HG02938 (cell line): ENCODE measurements around the gene CD93.

Experiments
- ATAC-seq: cut with Tn5 transposase; IDR thresholded peaks from one replicate; pipeline ENCODE4 v1.9.1; 2021; ENCODE audit warnings: mild to moderate bottlenecking, moderate library complexity; ENCODE audit not compliant: unreplicated experiment

CD93 gene

GRCh38 chr20:23084282-23084844 is 1.8 kb downstream of the CD93 start:
- no peak for ATAC-seq

DNA sequence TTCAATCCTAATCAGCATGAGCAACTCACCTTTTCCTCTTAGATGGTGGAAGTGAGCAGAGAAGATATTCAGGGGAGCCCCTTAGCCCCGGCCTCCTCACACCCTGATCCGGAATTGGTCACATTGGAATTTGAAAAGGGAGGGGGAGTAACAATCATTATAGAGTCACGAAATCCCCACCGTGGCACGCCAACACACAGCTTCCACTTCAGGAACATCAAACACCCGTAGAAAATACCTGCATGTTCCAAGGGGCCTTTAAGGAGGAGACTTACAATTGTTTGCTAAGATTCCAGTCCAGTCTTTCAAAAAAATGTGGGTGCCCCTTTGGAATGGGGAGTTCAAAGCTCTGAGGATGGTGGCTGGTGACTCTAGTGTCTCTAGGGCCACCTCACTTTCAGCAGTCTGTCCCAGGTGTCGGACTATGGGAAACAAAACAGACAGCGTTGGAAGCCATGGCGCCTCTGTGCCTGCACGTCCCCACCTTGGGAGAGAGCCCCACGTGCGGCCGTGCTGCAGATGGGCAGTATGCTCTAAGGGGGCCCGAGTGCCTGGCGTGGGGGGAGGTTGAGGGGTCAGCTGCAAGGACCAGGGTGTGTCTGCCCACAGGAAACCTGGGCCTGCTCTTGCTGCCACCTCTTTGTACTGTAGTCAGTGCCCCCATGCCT is 2.4 kb downstream of the CD93 start:
- ATAC-seq = no peak

DNA sequence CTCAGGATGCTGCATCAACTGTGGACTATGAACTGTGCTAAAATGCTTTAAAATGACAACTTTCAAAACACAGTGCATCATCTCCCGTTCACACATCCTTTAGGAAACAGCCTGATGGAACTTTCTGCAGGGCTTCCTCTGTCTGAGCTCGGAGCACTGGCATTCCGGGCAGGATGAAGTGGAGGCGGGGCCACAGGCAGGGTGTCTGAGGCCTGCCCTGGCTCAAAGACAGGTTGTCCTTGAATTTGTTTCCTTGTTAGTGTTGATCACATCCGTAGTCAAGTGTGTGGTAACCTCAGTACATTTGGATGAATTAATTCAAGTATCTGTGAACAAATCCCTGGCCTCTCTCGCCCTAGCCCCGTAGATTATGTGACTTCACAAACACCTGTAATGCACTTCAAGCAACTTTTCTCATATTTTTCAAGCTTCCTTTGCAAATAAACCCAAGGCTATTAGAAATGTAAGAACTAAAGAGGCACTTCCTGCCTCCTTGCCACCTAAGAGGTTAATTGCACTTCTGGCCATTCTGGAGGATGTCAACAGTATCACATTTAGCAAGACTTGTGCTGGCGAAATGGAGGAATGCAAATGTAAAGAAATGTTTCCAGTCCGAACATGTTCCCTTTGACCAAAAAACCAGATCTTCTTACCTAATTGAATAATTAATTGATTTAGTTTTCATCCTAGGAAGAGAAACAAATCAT is 3.1 kb downstream of the CD93 start:
- ATAC-seq = no peak

- no peak for ATAC-seq
Measured at GRCh38 chr20:23081263-23081819, 4.8 kb downstream of the CD93 start.

DNA sequence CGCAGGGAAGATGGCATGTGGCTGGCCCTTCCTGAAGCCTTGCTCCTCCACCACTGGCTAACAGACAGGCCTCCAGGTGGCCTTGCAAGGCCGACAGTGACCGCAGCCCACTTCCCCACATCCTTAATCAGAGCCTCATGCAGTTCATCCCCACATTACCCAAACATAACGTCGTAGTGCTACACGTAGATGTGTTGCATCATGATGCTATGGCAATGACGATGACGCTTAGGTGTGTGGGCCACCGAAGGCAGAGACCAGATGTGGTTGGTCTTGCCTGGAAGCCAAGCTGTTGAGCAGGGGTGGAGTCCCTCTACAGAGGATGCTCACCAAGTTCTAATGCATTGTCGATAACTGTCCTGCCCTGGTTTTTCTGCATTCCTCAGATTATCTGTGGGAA is 5.6 kb downstream of the CD93 start:
- no peak for ATAC-seq

- no peak for ATAC-seq
Measured at GRCh38 chr20:23079926-23080325, 6.2 kb downstream of the CD93 start.

DNA sequence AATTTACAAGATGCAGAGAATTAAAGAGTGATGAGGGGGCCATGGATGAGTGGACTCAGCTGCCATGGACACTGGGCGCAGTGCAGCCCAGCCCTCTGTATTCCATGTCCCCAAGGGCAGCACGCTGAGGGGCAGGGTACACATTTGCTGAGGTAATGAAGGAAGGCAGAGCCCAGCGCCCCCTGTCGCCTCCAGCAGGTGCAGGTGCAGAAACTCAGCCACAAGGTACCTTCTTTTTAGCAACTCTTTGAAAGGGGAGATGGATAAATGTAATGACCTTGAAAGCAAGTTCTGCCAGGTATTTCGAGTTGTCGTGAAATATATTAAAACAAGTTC is 7.1 kb downstream of the CD93 start:
- no peak for ATAC-seq

DNA sequence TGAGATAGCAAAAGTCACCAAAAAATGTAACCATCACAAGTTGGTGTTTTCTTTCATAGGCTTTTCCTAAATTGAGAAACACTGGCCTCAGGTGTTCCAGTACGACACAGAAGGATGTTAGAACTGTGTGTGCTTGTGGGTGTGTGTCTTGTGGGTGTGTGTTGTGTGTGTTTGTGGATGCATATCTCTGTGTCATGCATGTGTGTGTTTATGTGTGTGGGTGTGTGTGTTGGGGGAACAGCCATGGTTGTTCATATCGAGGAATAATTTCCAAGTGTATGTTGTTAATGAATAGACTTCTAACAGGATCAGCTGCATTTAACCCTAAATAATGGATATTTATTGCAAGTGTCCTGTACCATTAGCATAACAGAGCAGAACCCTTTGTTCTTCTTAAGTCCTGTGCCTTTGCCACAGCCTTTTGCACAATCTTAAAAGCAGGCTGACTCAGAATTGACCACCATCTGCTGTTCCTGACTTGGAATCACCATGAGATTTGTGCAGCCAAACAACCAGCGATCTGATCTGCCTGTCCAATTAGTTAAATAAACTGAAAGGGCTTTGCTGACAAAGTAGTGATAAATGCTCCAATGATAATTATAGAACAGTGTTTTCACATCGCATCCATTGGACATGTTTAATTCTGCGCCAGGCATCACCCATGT is 7.6 kb downstream of the CD93 start:
- no peak for ATAC-seq

- no peak for ATAC-seq
Measured at GRCh38 chr20:23077277-23077676, 8.8 kb downstream of the CD93 start.

- ATAC-seq = no peak
Measured at GRCh38 chr20:23074052-23074451, 12.1 kb downstream of the CD93 start.

DNA sequence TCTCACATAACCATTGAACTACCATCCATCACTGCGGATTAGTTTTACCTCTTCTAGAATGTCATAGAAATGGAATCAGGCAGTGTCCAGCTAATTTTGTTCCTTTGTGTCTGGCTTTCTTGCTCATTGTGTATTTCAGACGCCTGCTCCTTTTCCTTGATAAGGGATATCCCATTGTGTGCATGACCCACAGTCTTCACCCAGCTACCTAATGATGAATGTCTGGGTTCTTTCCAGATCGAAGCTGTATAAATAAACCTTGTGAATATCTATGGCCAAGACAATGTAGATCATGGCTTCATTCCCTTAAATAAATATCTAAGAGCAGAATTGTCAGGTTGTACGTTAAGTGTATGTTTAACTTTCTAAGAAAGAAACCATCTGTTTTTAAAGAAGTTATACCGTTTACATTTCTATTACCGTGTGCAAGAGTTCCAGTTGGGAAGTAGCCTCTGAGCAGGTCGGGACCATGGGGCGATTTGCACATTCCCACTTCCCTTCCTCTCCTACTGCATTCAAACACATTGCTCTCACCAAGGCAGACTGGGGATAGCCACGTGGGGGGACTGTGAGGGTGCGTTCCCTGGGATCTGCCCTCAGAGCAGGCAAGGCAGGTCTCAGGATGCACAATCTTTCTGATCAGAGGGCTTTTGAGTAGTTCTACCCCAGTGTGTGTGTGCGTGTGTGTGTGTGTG is 13.1 kb downstream of the CD93 start:
- no peak for ATAC-seq

- ATAC-seq = no peak
Measured at GRCh38 chr20:23071996-23072395, 14.1 kb downstream of the CD93 start.

GRCh38 chr20:23071398-23071797 is 14.7 kb downstream of the CD93 start:
- no peak for ATAC-seq

DNA sequence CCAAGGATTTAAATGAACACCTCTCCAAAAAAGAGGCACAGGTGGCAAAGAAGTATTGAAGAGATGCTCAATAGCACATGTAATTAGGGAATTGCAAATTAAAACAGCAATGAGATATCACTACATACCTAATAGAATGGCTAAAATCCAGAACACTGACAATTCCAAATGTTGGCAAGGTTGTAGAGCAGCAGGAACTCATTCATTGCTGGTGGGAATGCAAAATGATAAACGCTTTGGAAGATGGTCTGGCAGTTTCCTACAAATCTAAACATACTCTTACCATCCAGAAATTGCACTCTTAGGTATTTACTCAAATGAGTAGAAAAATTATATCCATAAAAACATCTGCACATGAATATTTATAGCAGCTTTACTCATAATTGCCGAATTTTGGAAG is 17.0 kb downstream of the CD93 start:
- ATAC-seq = no peak

DNA sequence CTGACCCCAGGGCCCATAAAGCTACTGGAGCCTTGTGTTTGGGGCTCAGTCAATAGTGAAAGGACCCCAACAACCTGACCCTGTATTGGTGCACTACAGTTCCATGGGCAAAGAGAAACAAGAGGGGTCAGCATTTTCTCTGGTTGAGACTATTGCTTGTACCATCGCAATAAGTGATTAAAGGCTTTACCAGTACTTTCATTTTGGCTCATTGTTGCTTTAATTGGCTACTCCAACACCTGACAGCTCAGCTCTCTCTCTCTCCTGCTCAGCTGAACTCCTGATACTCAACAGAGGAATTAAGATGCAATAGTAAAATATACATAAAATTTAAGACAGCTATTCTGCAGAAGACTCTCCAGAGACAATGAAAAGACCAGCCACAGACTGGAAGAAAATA is 17.8 kb downstream of the CD93 start:
- ATAC-seq = no peak

DNA sequence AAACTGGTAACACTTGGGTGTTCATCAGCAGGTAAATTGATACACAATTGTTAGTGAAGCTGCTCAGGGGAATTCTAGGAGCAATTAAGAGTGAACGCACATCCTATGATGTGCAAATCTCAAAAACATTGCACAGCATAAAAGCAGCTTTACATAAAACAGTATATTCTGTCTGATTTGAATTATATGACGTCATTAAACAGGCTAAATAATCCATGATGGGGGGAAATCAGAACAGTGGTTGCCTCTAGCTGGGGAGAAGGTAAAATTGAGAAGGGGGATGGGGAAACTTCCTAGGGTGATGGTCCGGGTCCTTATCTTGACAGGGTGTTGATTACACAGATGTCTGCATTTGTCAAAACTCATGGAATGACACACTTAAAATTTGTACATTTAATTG is 19.4 kb downstream of the CD93 start:
- ATAC-seq = no peak

DNA sequence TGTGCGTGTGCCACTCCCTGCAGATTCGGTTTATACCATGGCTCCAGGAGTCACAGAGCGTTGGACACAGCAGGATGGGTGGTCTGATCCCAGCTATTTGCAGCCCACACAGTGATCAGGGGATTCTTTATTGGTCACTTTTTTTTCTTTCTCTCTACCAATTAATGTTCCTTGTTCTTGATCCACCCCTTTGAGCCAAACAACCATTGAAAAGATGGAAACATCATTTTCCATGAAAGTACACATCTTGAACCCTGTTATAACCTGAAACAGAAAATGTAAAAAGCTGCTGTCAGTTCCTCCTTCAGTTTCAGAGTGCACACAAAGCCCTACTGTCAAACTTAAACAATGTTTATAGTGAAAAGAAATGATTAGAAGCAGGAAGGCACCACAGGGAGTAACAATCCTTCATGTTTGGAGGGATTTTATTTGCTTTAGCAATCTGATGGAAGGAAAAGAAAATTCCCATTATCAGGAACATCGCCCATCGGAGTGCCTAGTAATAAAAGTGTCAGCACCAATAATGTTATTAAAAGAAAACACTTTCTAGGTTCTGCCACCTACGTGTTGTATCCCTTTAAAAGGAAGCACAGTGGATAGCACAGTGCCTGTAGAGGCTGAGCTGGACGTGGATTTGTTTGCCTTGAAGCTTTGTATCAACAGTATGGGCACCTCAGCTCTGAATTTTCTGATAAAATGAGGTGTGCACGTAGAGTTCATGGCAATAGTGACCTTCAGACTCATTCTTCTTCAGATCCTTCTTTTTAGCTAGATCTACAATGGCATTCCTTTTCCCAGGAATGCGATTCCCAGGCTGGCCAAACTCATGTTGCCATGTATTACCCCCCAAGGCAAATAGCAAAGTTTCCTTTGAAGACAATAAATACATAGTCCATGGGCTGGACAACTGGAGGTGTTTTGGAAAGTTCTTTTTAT is 20.6 kb downstream of the CD93 start:
- no peak for ATAC-seq

- ATAC-seq = no peak
Measured at GRCh38 chr20:23063581-23063980, 22.5 kb downstream of the CD93 start.

DNA sequence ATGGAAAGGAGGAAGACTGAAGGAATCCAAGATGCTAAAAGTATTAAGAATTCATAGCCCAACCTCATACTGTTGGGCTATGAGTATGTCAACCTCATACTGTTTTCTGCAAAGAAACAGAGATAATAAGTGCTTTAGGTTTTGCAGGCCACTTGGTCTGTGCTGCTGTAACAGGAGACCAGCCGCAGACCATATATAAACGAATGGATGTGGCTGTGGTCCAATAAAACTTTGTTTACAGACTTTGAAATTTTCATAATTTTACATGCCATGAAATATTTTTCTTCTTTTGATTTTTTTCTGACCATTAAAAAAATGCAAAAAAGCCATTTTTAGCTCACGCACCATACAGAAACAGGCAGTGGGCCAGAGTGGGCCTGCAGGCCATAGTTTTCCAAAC is 23.0 kb downstream of the CD93 start:
- no peak for ATAC-seq

GRCh38 chr20:23062632-23063031 is 23.5 kb downstream of the CD93 start:
- ATAC-seq = no peak
